Measurements from ENCODE around the gene ZNF81.
"Not testable (repeated sequence)": the region's sequence is repeated elsewhere in the genome, so short reads cannot be mapped to it uniquely, and the experiment has no call there.

ZNF81 gene

DNA sequence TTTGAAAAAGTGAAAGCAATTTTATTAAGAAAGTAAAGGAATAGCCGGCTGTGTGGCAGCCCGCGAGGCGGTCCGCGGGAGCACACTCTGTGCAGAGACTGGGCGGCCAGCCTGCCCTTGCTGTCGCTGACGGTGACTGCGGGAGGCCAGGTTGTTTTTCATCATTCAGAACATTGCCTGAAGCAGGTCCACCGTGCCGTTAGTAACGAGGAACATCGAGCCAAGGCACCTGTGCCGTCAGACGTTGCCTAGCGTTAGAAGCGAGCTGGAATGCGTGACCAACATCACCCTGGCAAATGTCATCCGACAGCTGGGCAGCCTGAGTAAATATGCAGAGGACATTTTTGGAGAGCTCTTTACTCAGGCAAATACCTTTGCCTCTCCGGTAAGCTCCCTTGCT, 33.6 kb upstream of the ZNF81 start:
- no CpG with 5 or more reads among the region's 21 CpGs for WGBS (ENCODE audit: extremely low coverage, insufficient coverage, low lambda C conversion rate)
- not testable (repeated sequence) for H4K5ac ChIP-seq (ENCODE audit: low read length); H3K79me1 ChIP-seq (ENCODE audit: low read length); H3K23ac ChIP-seq (ENCODE audit: low read length); H3K27me3 ChIP-seq (ENCODE audit: insufficient read depth, low read length, poor library complexity); H3K4me2 ChIP-seq (ENCODE audit: low read length); H4K8ac ChIP-seq (ENCODE audit: low read depth, low read length); H3K27ac ChIP-seq (ENCODE audit: low read depth, low read length); DNase-seq; H3K56ac ChIP-seq (ENCODE audit: low read length); H2AK5ac ChIP-seq (ENCODE audit: low read length); H3K9ac ChIP-seq (ENCODE audit: low read length); H2BK5ac ChIP-seq (ENCODE audit: low read length); H3K4me1 ChIP-seq (ENCODE audit: control insufficient read depth, low read depth, low read length); H2BK15ac ChIP-seq (replicated peaks; ENCODE audit: low read depth); H3K4me3 ChIP-seq (ENCODE audit: low read length); H3K79me2 ChIP-seq (ENCODE audit: control insufficient read depth, insufficient read depth, low read length); H2BK120ac ChIP-seq (ENCODE audit: low read depth, low read length); H3K18ac ChIP-seq (ENCODE audit: low read length); H3K36me3 ChIP-seq (ENCODE audit: control insufficient read depth, insufficient read depth, low read length); H3K4ac ChIP-seq (ENCODE audit: low read depth, low read length)

DNA sequence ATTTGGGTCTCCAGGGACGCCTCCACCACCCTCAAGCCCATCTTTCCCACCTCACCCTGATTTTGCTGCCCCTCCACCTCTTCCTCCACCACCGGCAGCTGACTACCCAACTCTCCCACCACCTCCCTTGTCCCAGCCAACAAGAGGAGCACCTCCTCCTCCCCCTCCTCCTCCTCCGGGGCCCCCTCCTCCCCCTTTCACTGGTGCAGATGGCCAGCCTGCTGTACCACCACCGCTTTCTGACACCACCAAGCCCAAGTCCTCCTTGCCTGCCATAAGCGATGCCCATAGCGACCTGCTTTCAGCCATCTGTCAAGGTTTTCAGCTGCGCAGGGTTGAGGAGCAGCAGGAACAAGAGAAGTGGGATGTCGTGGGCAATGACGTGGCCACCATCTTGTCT, 32.4 kb upstream of the ZNF81 start:
- Histone ChIP-seq H3K9ac (ENCODE audit: low read length) (no peak overlapping the region), H3K36me3 (ENCODE audit: control insufficient read depth, insufficient read depth, low read length) (no peaks in the 10 kb centered on the region), H2BK15ac (replicated peaks; ENCODE audit: low read depth) (no peak overlapping the region), H2BK5ac (ENCODE audit: low read length) (no peak overlapping the region), H3K27me3 (ENCODE audit: insufficient read depth, low read length, poor library complexity) (no peaks in the 10 kb centered on the region), H3K27ac (ENCODE audit: low read depth, low read length) (no peak overlapping the region), H2BK120ac (ENCODE audit: low read depth, low read length) (no peak overlapping the region), H3K4me2 (ENCODE audit: low read length) (no peak overlapping the region), H2AK5ac (ENCODE audit: low read length) (no peak overlapping the region), H3K23ac (ENCODE audit: low read length) (no peak overlapping the region), H4K5ac (ENCODE audit: low read length) (no peak overlapping the region), H3K4me1 (ENCODE audit: control insufficient read depth, low read depth, low read length) (no peaks in the 10 kb centered on the region), H3K79me2 (ENCODE audit: control insufficient read depth, insufficient read depth, low read length) (no peaks in the 10 kb centered on the region), H4K8ac (ENCODE audit: low read depth, low read length) (no peak overlapping the region), H3K18ac (ENCODE audit: low read length) (no peak overlapping the region), H3K4ac (ENCODE audit: low read depth, low read length) (no peak overlapping the region), H3K4me3 (ENCODE audit: low read length) (no peak overlapping the region), H3K56ac (ENCODE audit: low read length) (no peak overlapping the region), H3K79me1 (ENCODE audit: low read length) (no peaks in the 10 kb centered on the region)
- DNase-seq, result no peak
- no CpG with 5 or more reads among the region's 9 CpGs for WGBS (ENCODE audit: extremely low coverage, insufficient coverage, low lambda C conversion rate)

DNA sequence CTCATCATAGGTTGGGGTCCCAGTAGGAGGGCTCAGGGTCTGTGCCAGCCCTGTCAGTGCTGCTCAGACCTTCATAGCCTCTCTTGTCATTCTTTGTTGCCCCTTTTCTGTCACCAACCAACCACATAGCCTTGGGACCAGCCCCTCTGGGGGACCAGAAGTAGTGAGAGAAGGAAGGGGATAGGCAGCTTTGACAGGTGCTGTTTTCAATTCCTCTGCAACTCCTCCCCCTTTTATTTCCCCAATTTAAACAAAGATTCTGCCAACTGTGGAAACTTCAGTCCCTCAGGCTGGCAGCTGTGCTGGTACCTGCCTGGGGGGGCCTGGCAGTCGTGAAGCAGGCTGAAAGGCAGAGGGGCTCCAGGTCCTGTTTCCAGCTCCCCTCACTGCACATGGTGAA, 30.9 kb upstream of the ZNF81 start:
- not testable (repeated sequence) for H3K27ac ChIP-seq (ENCODE audit: low read depth, low read length); H3K4ac ChIP-seq (ENCODE audit: low read depth, low read length); H3K4me1 ChIP-seq (ENCODE audit: control insufficient read depth, low read depth, low read length); H4K5ac ChIP-seq (ENCODE audit: low read length); H3K79me2 ChIP-seq (ENCODE audit: control insufficient read depth, insufficient read depth, low read length); H3K36me3 ChIP-seq (ENCODE audit: control insufficient read depth, insufficient read depth, low read length); H3K18ac ChIP-seq (ENCODE audit: low read length); H2AK5ac ChIP-seq (ENCODE audit: low read length); H3K27me3 ChIP-seq (ENCODE audit: insufficient read depth, low read length, poor library complexity); H2BK120ac ChIP-seq (ENCODE audit: low read depth, low read length); H3K4me3 ChIP-seq (ENCODE audit: low read length); H2BK15ac ChIP-seq (replicated peaks; ENCODE audit: low read depth); H2BK5ac ChIP-seq (ENCODE audit: low read length); H3K79me1 ChIP-seq (ENCODE audit: low read length); H3K23ac ChIP-seq (ENCODE audit: low read length); H3K9ac ChIP-seq (ENCODE audit: low read length); DNase-seq; H3K4me2 ChIP-seq (ENCODE audit: low read length); H3K56ac ChIP-seq (ENCODE audit: low read length); H4K8ac ChIP-seq (ENCODE audit: low read depth, low read length)
- no CpG with 5 or more reads among the region's 1 CpG for WGBS (ENCODE audit: extremely low coverage, insufficient coverage, low lambda C conversion rate)

DNA sequence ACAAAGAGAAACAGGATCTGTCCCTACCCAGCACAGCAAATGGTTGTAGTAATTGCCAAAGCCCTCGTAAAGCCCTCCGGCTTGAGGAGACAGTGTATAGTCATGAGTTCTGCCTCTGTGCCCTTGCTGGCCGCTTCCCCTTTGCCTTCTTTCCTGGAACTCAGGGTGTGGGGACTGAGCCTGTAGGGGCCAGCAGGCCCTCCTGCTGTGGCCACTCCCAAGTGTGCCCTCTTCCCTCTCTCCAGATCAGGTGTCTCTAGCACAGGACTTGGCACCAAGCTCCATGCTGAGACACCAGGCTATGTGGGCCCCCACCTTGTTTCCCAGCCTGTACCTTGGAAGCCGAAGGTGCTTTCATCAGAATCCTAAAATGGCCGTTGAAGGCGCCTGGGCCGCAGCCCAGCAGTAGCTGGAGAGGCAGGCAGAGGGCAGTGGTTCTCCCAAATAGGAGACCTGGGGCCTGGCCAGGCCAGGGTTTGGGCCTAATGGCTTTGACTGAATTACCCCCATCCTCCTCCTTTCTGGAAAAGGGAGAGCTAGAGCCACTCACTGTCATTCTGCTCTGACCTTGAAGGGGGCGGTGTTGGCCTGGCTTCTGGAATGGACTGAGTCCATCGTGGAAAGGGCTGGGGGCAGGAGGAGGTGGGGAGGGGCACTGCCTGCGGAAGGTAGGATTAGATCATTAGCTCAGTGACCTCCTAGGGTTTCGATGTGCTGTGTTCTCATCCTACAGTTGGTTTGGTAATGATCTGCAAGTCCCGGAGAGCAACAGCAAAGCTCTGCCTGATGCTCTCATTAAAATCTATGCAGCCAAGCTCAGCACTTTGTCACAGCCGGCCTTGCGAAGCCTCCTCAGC, 30.1 kb upstream of the ZNF81 start:
- H3K4me3 ChIP-seq (ENCODE audit: low read length); H3K23ac ChIP-seq (ENCODE audit: low read length); H3K27me3 ChIP-seq (ENCODE audit: insufficient read depth, low read length, poor library complexity); H2BK5ac ChIP-seq (ENCODE audit: low read length); H3K4me1 ChIP-seq (ENCODE audit: control insufficient read depth, low read depth, low read length); H3K79me2 ChIP-seq (ENCODE audit: control insufficient read depth, insufficient read depth, low read length); H2BK120ac ChIP-seq (ENCODE audit: low read depth, low read length); H3K9ac ChIP-seq (ENCODE audit: low read length); H3K4me2 ChIP-seq (ENCODE audit: low read length); H2AK5ac ChIP-seq (ENCODE audit: low read length); H4K5ac ChIP-seq (ENCODE audit: low read length); H3K27ac ChIP-seq (ENCODE audit: low read depth, low read length); H2BK15ac ChIP-seq (replicated peaks; ENCODE audit: low read depth); H3K79me1 ChIP-seq (ENCODE audit: low read length); H3K36me3 ChIP-seq (ENCODE audit: control insufficient read depth, insufficient read depth, low read length); H4K8ac ChIP-seq (ENCODE audit: low read depth, low read length): not testable (repeated sequence)
- H3K56ac ChIP-seq (ENCODE audit: low read length), result peak overlapping the region; percentile 29
- WGBS (ENCODE audit: extremely low coverage, insufficient coverage, low lambda C conversion rate), result no CpG with 5 or more reads among the region's 14 CpGs
- H3K4ac ChIP-seq (ENCODE audit: low read depth, low read length), result peak overlapping the region; percentile 96
- H3K18ac ChIP-seq (ENCODE audit: low read length), result peak overlapping the region; percentile 97
- peak; percentile 86 for DNase-seq

DNA sequence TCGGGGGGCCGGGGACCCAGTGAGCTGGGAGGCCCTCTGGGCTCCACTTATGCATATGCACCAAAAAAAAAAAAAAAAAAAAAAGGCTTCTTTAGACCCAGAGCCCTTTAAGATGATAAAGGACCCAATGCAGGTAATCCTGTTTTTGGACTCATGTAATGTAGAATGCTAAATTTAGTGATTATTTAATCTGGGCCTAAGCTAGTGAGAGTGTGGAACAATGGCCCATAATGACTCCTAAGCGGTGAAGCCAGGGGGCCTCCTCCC, 29.5 kb upstream of the ZNF81 start:
- not testable (repeated sequence) for H2BK5ac ChIP-seq (ENCODE audit: low read length); H3K36me3 ChIP-seq (ENCODE audit: control insufficient read depth, insufficient read depth, low read length); H3K79me1 ChIP-seq (ENCODE audit: low read length); H3K23ac ChIP-seq (ENCODE audit: low read length); H3K4me3 ChIP-seq (ENCODE audit: low read length); H3K18ac ChIP-seq (ENCODE audit: low read length); H3K4ac ChIP-seq (ENCODE audit: low read depth, low read length); H2AK5ac ChIP-seq (ENCODE audit: low read length); H3K9ac ChIP-seq (ENCODE audit: low read length); H2BK15ac ChIP-seq (replicated peaks; ENCODE audit: low read depth); H3K4me2 ChIP-seq (ENCODE audit: low read length); H3K79me2 ChIP-seq (ENCODE audit: control insufficient read depth, insufficient read depth, low read length); H3K4me1 ChIP-seq (ENCODE audit: control insufficient read depth, low read depth, low read length); H2BK120ac ChIP-seq (ENCODE audit: low read depth, low read length); H4K8ac ChIP-seq (ENCODE audit: low read depth, low read length); H3K27me3 ChIP-seq (ENCODE audit: insufficient read depth, low read length, poor library complexity); H3K27ac ChIP-seq (ENCODE audit: low read depth, low read length); H4K5ac ChIP-seq (ENCODE audit: low read length); DNase-seq; H3K56ac ChIP-seq (ENCODE audit: low read length)
- WGBS (ENCODE audit: extremely low coverage, insufficient coverage, low lambda C conversion rate), result no CpG with 5 or more reads among the region's 3 CpGs

DNA sequence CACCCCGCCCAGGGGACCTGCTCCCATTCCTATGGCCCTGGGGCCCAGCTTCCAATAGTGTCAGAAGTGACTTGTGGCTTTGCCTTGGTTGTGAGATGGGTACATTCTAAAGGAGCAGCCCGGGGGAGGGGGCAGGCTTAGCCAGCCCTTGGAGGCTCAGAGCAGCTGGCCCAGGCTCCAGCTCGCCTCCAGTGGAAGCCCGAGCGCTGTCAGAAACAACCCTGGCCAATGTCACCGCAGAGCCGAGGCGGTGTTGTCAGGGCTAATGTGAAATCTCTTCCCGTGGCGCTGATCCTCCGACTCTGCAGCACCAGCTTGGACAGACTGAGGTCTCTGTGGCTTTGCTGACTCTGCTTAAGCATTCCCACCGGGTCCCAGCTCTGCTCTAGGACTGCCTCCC, 29.2 kb upstream of the ZNF81 start:
- peak; percentile 51 for DNase-seq
- no peak overlapping the region for H3K23ac ChIP-seq (ENCODE audit: low read length)
- no peak overlapping the region for H2BK120ac ChIP-seq (ENCODE audit: low read depth, low read length)

More for the DNA sequence above, 29.2 kb upstream of the ZNF81 start:
- no peak overlapping the region for H3K4me3 ChIP-seq (ENCODE audit: low read length)
- no peak overlapping the region for H3K4ac ChIP-seq (ENCODE audit: low read depth, low read length)
- no peak overlapping the region for H3K18ac ChIP-seq (ENCODE audit: low read length)
- H3K27ac ChIP-seq (ENCODE audit: low read depth, low read length), result no peak overlapping the region
- no peaks in the 10 kb centered on the region for H3K4me1 ChIP-seq (ENCODE audit: control insufficient read depth, low read depth, low read length)
- no peaks in the 10 kb centered on the region for H3K79me1 ChIP-seq (ENCODE audit: low read length)
- H2AK5ac ChIP-seq (ENCODE audit: low read length), result no peak overlapping the region
- H2BK5ac ChIP-seq (ENCODE audit: low read length), result no peak overlapping the region
- H3K9ac ChIP-seq (ENCODE audit: low read length), result no peak overlapping the region
- no peaks in the 10 kb centered on the region for H3K36me3 ChIP-seq (ENCODE audit: control insufficient read depth, insufficient read depth, low read length)
- no peaks in the 10 kb centered on the region for H3K79me2 ChIP-seq (ENCODE audit: control insufficient read depth, insufficient read depth, low read length)
- no peak overlapping the region for H4K8ac ChIP-seq (ENCODE audit: low read depth, low read length)
- peak overlapping the region; percentile 49 for H3K56ac ChIP-seq (ENCODE audit: low read length)
- H2BK15ac ChIP-seq (replicated peaks; ENCODE audit: low read depth), result no peak overlapping the region
- H4K5ac ChIP-seq (ENCODE audit: low read length), result no peak overlapping the region
- no CpG with 5 or more reads among the region's 12 CpGs for WGBS (ENCODE audit: extremely low coverage, insufficient coverage, low lambda C conversion rate)
- H3K27me3 ChIP-seq (ENCODE audit: insufficient read depth, low read length, poor library complexity), result no peaks in the 10 kb centered on the region
- H3K4me2 ChIP-seq (ENCODE audit: low read length), result no peak overlapping the region
